K562 (cell line): ENCODE measurements around the gene RNF11. TPM values are rescaled to one million over a fixed set of nuclear protein-coding genes. Genes with fewer than 3 reads are reported as not detected.
"Not testable (repeated sequence)": the region's sequence is repeated elsewhere in the genome, so short reads cannot be mapped to it uniquely, and the experiment has no call there.

Source experiments
- ATAC-seq: fragments of 200-7000 bp; cut with Tn5 transposase; 3 replicates; pipeline ENCODE4 v1.9.1; 2020; ENCODE audit warnings: moderate library complexity
- BruUV-seq: library from RNA; stranded (reverse); fragments of 400-500 nt; replicated peaks from 2 replicates; lab custom pipeline; 2021; lab: Mats Ljungman, UMichigan
- CTCF ChIA-PET: fragments of 300-600 bp; formaldehyde crosslinking; extraction: SDS; loops from one replicate; lab custom pipeline; 2021; ENCODE audit warnings: low intra/inter-chr PET ratio; lab: Yijun Ruan, JAX
- POLR2A ChIA-PET: fragments of 300-600, 350-650 bp; sonication (Branson Sonifier 250); formaldehyde crosslinking; extraction: SDS; loops from one replicate; lab custom pipeline; 2021; ENCODE audit warnings: antibody characterized with exemption, inconsistent platforms; lab: Yijun Ruan, JAX
- DNase-seq, 4 experiments: peaks; one replicate each; pipeline versions ENCODE4 v3.0.0 to v3.0.0-alpha.2; 2011 to 2018; ENCODE audit warnings: low spot score in 3 of 4, mixed read lengths in 3 of 4; ENCODE audit errors: extremely low read depth in 1 of 4
- FAIRE-seq: peaks from 2 replicates; lab custom pipeline; 2011; peaks lifted over from hg19 to GRCh38; lab: Jason Lieb, UNC
- H2AFZ ChIP-seq: 2 replicates; pipeline ENCODE4 v1.6.0; 2011; ENCODE audit warnings: low read depth, low read length, control low read depth, inconsistent platforms
- H3K27ac ChIP-seq: fragments of 200-600 bp; 3 replicates; pipeline ENCODE4 v1.8.0; 2011; ENCODE audit warnings: low read depth, mild to moderate bottlenecking, control low read depth, inconsistent platforms, low read length, moderate library complexity, mixed read lengths; ENCODE audit errors: extremely low read depth
- H3K27me3 ChIP-seq, 2 experiments: fragments of 300-600 bp in 1 of 2; 2 replicates in 1 of 2; 3 replicates in 1 of 2; pipeline versions ENCODE4 v1.6.0 to v1.8.0; 2011; ENCODE audit warnings: inconsistent platforms in 2 of 2, low read length in 2 of 2, mild to moderate bottlenecking in 1 of 2, mixed read lengths in 1 of 2, moderate library complexity in 1 of 2; ENCODE audit not compliant: control insufficient read depth in 2 of 2, insufficient read depth in 2 of 2
- H3K36me3 ChIP-seq: fragments of 300-600 bp; 3 replicates; pipeline ENCODE4 v1.8.0; 2011; ENCODE audit warnings: mild to moderate bottlenecking, low read length, inconsistent platforms; ENCODE audit not compliant: control insufficient read depth, insufficient read depth
- H3K4me1 ChIP-seq, 2 experiments: fragments of 200-600 bp in 1 of 2; replicated peaks in 1 of 2; 2 replicates in 1 of 2; 3 replicates in 1 of 2; pipeline versions ENCODE4 v1.5.1 to v1.8.0; 2011; ENCODE audit warnings: inconsistent platforms in 2 of 2, low read length in 2 of 2, mild to moderate bottlenecking in 1 of 2, mixed read lengths in 1 of 2, moderate library complexity in 1 of 2; ENCODE audit not compliant: control insufficient read depth in 2 of 2, insufficient read depth in 2 of 2
- H3K4me2 ChIP-seq: 2 replicates; pipeline ENCODE4 v1.6.1; 2011; ENCODE audit warnings: low read length, control low read depth, inconsistent platforms, mixed read lengths; ENCODE audit not compliant: insufficient read depth
- H3K4me3 ChIP-seq: fragments of 200-600 bp; sonication (generic), shearing (Covaris generic); 2 replicates; pipeline ENCODE4 v1.5.1; 2016; ENCODE audit warnings: control low read depth, inconsistent platforms
- H3K79me2 ChIP-seq: fragments of 200-600 bp; 3 replicates; pipeline ENCODE4 v1.8.0; 2011; ENCODE audit warnings: low read length, inconsistent platforms; ENCODE audit not compliant: control insufficient read depth, insufficient read depth
- H3K9ac ChIP-seq, 2 experiments: 2 replicates each; pipeline versions ENCODE4 v1.6.0 to v1.6.1; 2011; ENCODE audit warnings: low read depth in 2 of 2, low read length in 2 of 2, control low read depth in 1 of 2, inconsistent platforms in 1 of 2, mild to moderate bottlenecking in 1 of 2, mixed read lengths in 1 of 2; ENCODE audit not compliant: insufficient read depth in 1 of 2
- H3K9me1 ChIP-seq: one replicate; pipeline ENCODE4 v1.6.0; 2011; ENCODE audit warnings: inconsistent platforms, mild to moderate bottlenecking, low read length, moderate library complexity; ENCODE audit not compliant: control insufficient read depth, insufficient read depth
- H3K9me3 ChIP-seq: replicated peaks from 2 replicates; pipeline ENCODE4 v1.5.1; 2011; ENCODE audit warnings: low read depth, low read length, inconsistent platforms; ENCODE audit not compliant: control insufficient read depth, insufficient read depth
- H4K20me1 ChIP-seq: replicated peaks from 2 replicates; pipeline ENCODE4 v1.6.1; 2011; ENCODE audit warnings: low read length, inconsistent platforms, mixed read lengths; ENCODE audit not compliant: control insufficient read depth, insufficient read depth
- CC2D1A ChIP-seq: fragments of 450-650 bp; IDR thresholded peaks from 2 replicates; pipeline ENCODE4 v1.6.1; 2017; ENCODE audit warnings: mild to moderate bottlenecking
- CHD1 ChIP-seq: fragments of 200-600 bp; sonication (generic); IDR thresholded peaks from one replicate; pipeline ENCODE4 v1.6.1; 2012; ENCODE audit warnings: mild to moderate bottlenecking, moderate library complexity, low read length, inconsistent platforms
- DPF2 ChIP-seq: fragments of 450-650 bp; IDR thresholded peaks from 2 replicates; pipeline ENCODE4 v1.6.1; 2016
- ELF4 ChIP-seq: fragments of 450-650 bp; formaldehyde crosslinking; IDR thresholded peaks from 2 replicates; pipeline ENCODE4 v1.4.0; 2022; ENCODE audit warnings: missing genetic modification characterization
- HEY1 ChIP-seq: fragments of 250-450 bp; sonication (Bioruptor Pico); IDR thresholded peaks from 2 replicates; pipeline ENCODE4 v1.5.0; 2020; ENCODE audit warnings: mild to moderate bottlenecking, moderate library complexity, borderline replicate concordance
- HLTF ChIP-seq: fragments of 450-650 bp; IDR thresholded peaks from 2 replicates; pipeline ENCODE4 v1.6.1; 2016
- MTA1 ChIP-seq: fragments of 450-650 bp; IDR thresholded peaks from 2 replicates; pipeline ENCODE4 v1.6.1; 2017; ENCODE audit warnings: borderline replicate concordance
- NFIC ChIP-seq: fragments of 450-650 bp; IDR thresholded peaks from 2 replicates; pipeline ENCODE4 v1.6.1; 2017; ENCODE audit warnings: mild to moderate bottlenecking, inconsistent platforms
- OTX1 ChIP-seq: fragments of 450-650 bp; formaldehyde crosslinking; IDR thresholded peaks from 2 replicates; pipeline ENCODE4 v1.4.0; 2022; ENCODE audit warnings: mild to moderate bottlenecking
- SMARCE1 ChIP-seq: fragments of 450-650 bp; IDR thresholded peaks from 2 replicates; pipeline ENCODE4 v1.7.1; 2016; ENCODE audit warnings: mild to moderate bottlenecking
- YBX1 ChIP-seq: fragments of 450-650 bp; IDR thresholded peaks from 2 replicates; pipeline ENCODE4 v1.7.1; 2016; ENCODE audit warnings: mild to moderate bottlenecking
- WGBS: fragments of 100-300 bp; shearing (Covaris generic); methylation state at CpG from one replicate; pipeline ENCODE4 v1.1.6; 2016; ENCODE audit warnings: low coverage, mixed read lengths; ENCODE audit not compliant: insufficient coverage; ENCODE audit errors: missing lambda C conversion rate; 5-methylcytosine and 5-hydroxymethylcytosine counted together
- in situ Hi-C: fragments of 300-500 bp; cut with MboI; formaldehyde crosslinking; loops from 4 replicates; pipeline ENCODE4 v1.15.0; 2018; ENCODE audit warnings: inconsistent platforms, mixed read lengths
- intact Hi-C: fragments of 100-400 bp; cut with micrococcal nuclease; formaldehyde crosslinking; loops from 2 replicates; pipeline ENCODE4 v1.14.2; 2022
- polyA plus RNA-seq, 8 experiments: library from polyadenylated mRNA; depleted of rRNA in 4 of 8; stranded (reverse) in 5 of 8; unstranded in 3 of 8; fragments of >200 nt; fragmentation: Nextera tagmentation in 2 of 8; fragmentation: Illumina TruSeq in 1 of 8; extraction: Ambion mirVana in 2 of 8; extraction: Trizol in 1 of 8; gene quantifications; 2 replicates each; pipeline versions ENCODE4 v1.2.1 to v1.2.3, GENCODE V29; 2011 to 2014; ENCODE audit warnings: inconsistent platforms in 1 of 8, missing spikeins in 1 of 8
- total RNA-seq, 7 experiments: library from RNA; depleted of rRNA in 6 of 7; stranded (reverse); fragments of >200 nt in 6 of 7; fragmentation: Illumina TruSeq in 2 of 7; extraction: Trizol in 2 of 7; gene quantifications; 2 replicates each; pipeline versions ENCODE4 v1.2.1 to v1.2.3, GENCODE V29; 2011 to 2021; ENCODE audit warnings: low replicate concordance in 1 of 7
- TF ChIP-seq, protein P1 (sequence below): IDR thresholded peaks from 2 replicates; pipeline ENCODE4 v1.6.1; 2016; ENCODE audit warnings: missing genetic modification characterization, missing compliant biosample characterization
- TF ChIP-seq, protein P2 (sequence below): fragments of 450-650 bp; IDR thresholded peaks from 2 replicates; pipeline ENCODE4 v1.6.1; 2016; ENCODE audit warnings: borderline replicate concordance

Gene RNF11
- total and polyA plus RNA-seq, 9 of the 15 experiments (the other 6 are each of a cell fraction or from before 2014, with no cell fraction given): 5.7 to 34.3 (median 23.1) TPM

DNA sequence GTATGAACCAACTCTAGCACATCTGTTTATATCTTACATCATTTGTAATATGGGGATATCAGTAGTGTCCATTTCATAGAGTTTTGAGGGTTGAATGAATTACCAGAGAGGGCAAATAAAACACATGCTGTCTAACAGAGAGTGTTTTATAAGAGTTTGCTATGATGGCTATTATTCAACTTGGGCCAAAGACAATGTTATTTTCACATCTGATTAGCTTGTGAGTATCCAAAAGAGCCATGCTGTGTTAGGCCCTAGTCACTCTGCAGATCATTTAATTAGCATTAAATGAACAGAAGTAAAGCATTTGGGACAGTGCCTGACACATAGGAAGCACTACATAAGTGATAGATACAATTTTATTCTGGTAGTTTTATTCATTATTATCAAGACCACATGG, 4.2 kb upstream of the RNF11 start:
- in situ Hi-C loops: no loop called here

DNA sequence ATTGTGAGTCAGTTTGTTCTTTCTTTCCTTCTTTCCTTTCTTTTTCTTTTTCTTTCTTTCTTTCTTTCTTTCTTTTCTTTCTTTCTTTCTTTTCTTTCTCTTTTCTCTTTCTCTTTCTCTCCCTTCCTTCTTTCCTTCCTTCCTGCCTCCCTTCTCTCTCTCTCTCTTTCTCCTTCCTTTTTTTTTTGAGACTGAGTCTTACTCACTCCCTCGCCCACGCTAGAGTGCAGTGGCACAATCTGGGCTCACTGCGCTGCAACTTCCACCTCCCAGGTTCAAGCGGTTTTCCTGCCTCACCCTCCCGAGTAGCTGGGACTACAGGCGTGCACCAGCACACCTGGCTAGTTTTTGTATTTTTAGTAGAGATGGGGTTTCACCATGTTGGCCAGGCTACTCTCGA, 1.8 kb upstream of the RNF11 start:
- Histone ChIP-seq H3K4me1 (peaks cover 21 to 22% of the 10 kb centered on the region in 2 experiments), H3K79me2 (peaks cover 31% of the 10 kb centered on the region), H4K20me1 (peaks cover 12% of the 10 kb centered on the region)
- ATAC-seq, in situ Hi-C loops, DNase-seq, H3K4me3 ChIP-seq, H2AFZ ChIP-seq, CTCF ChIA-PET, intact Hi-C loops, POLR2A ChIA-PET, H3K9me1 ChIP-seq, FAIRE-seq, H3K9me3 ChIP-seq, H3K27ac ChIP-seq, BruUV-seq, H3K27me3 ChIP-seq, H3K4me2 ChIP-seq, H3K36me3 ChIP-seq, H3K9ac ChIP-seq: not testable (repeated sequence)
- WGBS: 56% methylated on average over 6 of the region's 7 CpGs
- TF ChIP-seq OTX1 (CRISPR knock-in tag) (0 out of 2 replicates have a peak, but pooled peaks have one; percentile 36), HLTF (peak; percentile 62; the same call in 1 of the 2 replicates), MTA1 (0 out of 2 replicates have a peak, but pooled peaks have one; percentile 28), YBX1 (0 out of 2 replicates have a peak, but pooled peaks have one; percentile 57), SMARCE1 (0 out of 2 replicates have a peak, but pooled peaks have one; percentile 32), CC2D1A (peak; percentile 42; the same call in 1 of the 2 replicates), NFIC (peak; percentile 14; the same call in 1 of the 2 replicates), ELF4 (CRISPR knock-in tag) (0 out of 2 replicates have a peak, but pooled peaks have one; percentile 25), DPF2 (peak; percentile 35; the same call in 1 of the 2 replicates)
- TF ChIP-seq, protein P1, sequence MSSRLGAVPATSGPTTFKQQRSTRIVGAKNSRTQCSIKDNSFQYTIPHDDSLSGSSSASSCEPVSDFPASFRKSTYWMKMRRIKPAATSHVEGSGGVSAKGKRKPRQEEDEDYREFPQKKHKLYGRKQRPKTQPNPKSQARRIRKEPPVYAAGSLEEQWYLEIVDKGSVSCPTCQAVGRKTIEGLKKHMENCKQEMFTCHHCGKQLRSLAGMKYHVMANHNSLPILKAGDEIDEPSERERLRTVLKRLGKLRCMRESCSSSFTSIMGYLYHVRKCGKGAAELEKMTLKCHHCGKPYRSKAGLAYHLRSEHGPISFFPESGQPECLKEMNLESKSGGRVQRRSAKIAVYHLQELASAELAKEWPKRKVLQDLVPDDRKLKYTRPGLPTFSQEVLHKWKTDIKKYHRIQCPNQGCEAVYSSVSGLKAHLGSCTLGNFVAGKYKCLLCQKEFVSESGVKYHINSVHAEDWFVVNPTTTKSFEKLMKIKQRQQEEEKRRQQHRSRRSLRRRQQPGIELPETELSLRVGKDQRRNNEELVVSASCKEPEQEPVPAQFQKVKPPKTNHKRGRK: peak; percentile 98
- TF ChIP-seq, protein P2, sequence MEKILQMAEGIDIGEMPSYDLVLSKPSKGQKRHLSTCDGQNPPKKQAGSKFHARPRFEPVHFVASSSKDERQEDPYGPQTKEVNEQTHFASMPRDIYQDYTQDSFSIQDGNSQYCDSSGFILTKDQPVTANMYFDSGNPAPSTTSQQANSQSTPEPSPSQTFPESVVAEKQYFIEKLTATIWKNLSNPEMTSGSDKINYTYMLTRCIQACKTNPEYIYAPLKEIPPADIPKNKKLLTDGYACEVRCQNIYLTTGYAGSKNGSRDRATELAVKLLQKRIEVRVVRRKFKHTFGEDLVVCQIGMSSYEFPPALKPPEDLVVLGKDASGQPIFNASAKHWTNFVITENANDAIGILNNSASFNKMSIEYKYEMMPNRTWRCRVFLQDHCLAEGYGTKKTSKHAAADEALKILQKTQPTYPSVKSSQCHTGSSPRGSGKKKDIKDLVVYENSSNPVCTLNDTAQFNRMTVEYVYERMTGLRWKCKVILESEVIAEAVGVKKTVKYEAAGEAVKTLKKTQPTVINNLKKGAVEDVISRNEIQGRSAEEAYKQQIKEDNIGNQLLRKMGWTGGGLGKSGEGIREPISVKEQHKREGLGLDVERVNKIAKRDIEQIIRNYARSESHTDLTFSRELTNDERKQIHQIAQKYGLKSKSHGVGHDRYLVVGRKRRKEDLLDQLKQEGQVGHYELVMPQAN: 0 out of 2 replicates have a peak, but pooled peaks have one; percentile 45

More for the DNA sequence above, 4.2 kb upstream of the RNF11 start:
- no peaks in the 10 kb centered on the region for H3K27me3 ChIP-seq
- H3K27ac ChIP-seq: no peak overlapping the region
- H3K9me1 ChIP-seq: no peaks in the 10 kb centered on the region
- peaks cover 21 to 22% of the 10 kb centered on the region in 2 experiments for H3K4me1 ChIP-seq
- H3K36me3 ChIP-seq: peaks cover 4% of the 10 kb centered on the region; the same call in 1 of the 3 replicates
- no peaks in the 10 kb centered on the region for H3K9me3 ChIP-seq
- H2AFZ ChIP-seq: no peak overlapping the region
- H3K4me3 ChIP-seq: no peak overlapping the region
- no peaks in the 10 kb centered on the region for H4K20me1 ChIP-seq
- TF ChIP-seq ELF4 (CRISPR knock-in tag) (no peak), CHD1 (no peak), HEY1 (CRISPR knock-in tag) (no peak)
- TF ChIP-seq, all 486 proteins: peak for 0
- ATAC-seq: no peak
- ChIA-PET CTCF (no interaction called here), POLR2A (interaction anchor here (0.7 kb wide), 1 partner anchor 758 kb away, joined by 3 read pairs; no protein-coding TSS in a partner anchor)
- intact Hi-C loops: no loop called here
- Histone ChIP-seq H3K79me2 (peaks cover 8% of the 10 kb centered on the region), H3K9ac (no peak overlapping the region), H3K4me2 (no peak overlapping the region)
- no peak for DNase-seq
- no TSS peak for BruUV-seq
- FAIRE-seq: no peak
